Fibroblast of pulmonary artery (primary cell): ENCODE measurements around the gene COA5.

Experiments used
- DNase-seq: peaks from one replicate; pipeline ENCODE4 v3.0.0-alpha.2; 2010; ENCODE audit warnings: low read depth
- H3K4me3 ChIP-seq: replicated peaks from 2 replicates; pipeline ENCODE4 v1.5.1; 2011; ENCODE audit warnings: low read depth, mild to moderate bottlenecking, control low read depth, low read length, moderate library complexity
- TF ChIP-seq, protein P1 (sequence below): IDR thresholded peaks from 2 replicates; pipeline ENCODE4 v1.5.1; 2011; ENCODE audit warnings: mild to moderate bottlenecking, control low read depth, low read length, inconsistent platforms; ENCODE audit errors: missing control alignments

COA5 gene

DNA sequence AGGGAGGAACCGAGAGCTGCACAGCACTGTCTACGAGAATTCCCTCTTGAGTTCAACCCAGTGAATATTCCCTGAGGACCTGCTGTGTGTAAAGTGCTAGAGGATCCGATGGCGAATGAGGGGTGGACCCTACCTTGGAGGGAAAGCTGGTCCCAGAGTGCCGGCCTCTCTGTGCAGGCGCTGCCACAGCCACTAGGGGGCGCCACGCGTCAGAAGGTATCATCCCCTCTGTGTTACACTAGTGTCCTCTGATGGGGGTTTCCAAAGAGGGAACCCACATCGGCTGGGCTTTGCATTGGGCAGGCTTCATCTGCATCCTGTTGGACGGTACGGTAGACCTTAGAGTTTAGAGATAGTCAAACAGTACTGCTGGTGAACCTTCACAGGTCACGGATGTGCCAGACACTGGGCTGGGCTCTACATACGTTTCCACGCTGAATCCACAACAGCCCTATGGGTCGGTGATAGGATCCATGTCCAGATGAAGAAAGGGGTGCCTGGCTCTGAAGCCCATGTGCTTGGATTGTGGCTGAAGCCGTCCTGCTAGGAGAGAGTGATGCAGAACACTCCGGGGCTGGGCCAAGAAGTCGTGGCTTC is 39.0 kb downstream of the COA5 start:
- H3K4me3 ChIP-seq: no peak overlapping the region
- peak; percentile 26 for DNase-seq
- TF ChIP-seq, protein P1, sequence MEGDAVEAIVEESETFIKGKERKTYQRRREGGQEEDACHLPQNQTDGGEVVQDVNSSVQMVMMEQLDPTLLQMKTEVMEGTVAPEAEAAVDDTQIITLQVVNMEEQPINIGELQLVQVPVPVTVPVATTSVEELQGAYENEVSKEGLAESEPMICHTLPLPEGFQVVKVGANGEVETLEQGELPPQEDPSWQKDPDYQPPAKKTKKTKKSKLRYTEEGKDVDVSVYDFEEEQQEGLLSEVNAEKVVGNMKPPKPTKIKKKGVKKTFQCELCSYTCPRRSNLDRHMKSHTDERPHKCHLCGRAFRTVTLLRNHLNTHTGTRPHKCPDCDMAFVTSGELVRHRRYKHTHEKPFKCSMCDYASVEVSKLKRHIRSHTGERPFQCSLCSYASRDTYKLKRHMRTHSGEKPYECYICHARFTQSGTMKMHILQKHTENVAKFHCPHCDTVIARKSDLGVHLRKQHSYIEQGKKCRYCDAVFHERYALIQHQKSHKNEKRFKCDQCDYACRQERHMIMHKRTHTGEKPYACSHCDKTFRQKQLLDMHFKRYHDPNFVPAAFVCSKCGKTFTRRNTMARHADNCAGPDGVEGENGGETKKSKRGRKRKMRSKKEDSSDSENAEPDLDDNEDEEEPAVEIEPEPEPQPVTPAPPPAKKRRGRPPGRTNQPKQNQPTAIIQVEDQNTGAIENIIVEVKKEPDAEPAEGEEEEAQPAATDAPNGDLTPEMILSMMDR: peak; percentile 74

DNA sequence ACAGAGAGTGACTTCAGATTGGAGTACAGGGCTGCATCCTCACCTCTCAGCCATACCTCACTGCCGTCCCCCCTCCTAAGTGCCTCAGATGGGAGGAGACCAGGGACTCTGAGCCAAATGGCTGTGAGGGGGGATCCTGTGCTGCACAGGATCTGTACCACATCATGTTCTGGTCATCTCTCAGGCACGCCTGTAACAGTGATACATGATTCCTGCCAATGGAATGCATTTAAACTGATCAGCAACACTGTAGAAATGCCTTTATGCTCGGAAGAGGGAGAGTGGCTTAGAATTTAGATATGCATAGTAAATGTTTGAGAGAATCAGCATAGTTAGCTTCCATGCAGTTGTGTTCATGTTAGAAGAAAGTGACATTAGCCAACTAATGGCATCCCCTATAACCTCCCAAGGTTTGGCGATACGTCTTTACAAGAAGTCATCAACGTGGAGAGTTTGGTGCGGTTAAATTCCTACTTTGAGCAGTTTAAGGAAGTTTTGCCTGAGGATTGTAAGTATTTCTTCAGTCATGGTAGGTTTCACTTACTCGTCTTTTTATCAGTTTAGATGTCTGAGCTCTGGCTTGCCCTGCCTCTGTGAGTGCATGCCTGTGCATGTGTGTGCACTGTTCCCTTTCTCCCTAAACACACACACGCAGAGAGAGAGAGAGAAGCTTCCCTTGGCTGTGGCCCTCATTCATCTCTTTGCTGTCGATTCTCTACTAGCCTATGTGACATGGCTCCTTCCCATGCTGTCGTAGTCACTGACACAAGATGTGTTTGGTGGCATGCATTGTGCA is 40.0 kb downstream of the COA5 start:
- H3K4me3 ChIP-seq: no peak overlapping the region
- TF ChIP-seq, protein P1: no peak
- DNase-seq: no peak

DNA sequence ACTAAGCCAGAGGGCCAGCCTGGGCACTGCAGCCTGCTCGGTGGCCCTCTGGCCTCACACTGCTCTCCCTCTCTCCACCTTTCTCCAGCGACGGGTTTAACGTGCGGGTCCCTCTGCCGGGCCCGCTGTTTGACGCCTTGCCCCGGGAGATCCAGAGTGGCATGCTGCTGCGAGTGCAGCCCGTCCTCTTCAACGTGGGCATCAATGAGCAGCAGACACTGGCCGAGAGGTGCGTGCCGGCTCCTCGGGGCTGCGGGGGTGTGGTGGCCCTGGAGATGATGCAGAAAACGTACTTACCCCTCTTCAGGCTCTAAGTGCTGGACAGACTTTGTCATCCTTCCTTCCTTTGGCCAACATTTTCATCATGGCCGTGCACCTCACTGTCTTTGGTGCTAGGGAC is 42.4 kb downstream of the COA5 start:
- TF ChIP-seq, protein P1: no peak
- H3K4me3 ChIP-seq: no peak overlapping the region
- DNase-seq: no peak

DNA sequence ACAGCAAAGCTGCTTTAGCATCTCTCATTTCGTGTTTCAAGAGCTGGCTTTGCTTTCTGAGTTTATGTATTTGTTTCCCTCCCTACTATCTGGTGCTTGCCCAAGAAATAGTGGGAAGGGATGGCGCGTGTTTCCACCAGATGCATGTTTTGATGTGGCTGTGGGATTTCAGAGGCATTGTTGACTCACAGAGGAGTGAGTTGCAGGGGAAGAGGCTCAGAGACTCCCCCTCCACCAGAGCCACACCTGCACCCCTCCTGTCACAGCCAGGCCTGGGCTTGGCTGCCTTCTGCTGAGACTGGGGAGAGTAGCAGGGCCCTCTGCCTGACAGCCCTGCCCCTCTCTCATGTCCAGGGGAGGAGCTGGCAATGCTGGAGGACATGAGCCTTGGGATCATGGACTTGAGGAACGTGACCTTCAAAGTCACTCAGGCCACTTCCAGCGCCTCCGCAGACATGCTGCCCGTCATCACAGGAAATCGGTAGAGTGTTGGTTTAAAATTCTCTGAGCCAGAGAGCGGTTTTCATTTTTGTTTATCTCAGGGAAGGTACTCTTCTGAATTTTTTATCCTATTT is 42.9 kb downstream of the COA5 start:
- DNase-seq: no peak
- TF ChIP-seq, protein P1: no peak

DNA sequence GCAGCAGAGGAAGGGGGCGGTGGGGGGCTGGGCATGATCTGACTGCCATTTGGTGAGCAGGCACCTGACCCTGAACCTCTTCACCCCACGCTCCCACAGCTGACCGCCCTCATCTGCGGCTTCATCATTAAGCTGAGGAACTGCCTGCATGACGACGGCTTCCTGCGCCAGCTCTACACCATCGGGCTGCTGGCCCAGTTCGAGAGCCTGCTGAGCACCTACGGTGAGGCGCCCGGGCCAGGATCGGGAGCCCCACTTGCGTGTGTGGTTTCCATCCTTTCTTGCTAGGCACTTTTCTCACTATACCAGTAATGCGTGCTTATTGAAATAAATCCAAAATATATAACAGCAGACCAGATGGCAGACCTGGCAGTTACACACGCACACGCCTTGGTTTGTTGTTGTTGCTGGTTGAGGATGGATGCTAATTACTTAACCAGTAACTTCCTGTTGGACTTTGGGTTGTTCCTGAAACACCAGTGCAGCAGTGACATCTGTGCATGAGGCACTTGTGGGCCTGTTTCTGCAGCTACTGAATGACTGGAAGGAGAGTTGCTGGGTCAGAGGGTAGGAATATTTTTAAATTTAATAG is 43.7 kb downstream of the COA5 start:
- H3K4me3 ChIP-seq: no peak overlapping the region
- TF ChIP-seq, protein P1: no peak
- DNase-seq: no peak

More for the DNA sequence above, 42.9 kb downstream of the COA5 start:
- no peak overlapping the region for H3K4me3 ChIP-seq

DNA sequence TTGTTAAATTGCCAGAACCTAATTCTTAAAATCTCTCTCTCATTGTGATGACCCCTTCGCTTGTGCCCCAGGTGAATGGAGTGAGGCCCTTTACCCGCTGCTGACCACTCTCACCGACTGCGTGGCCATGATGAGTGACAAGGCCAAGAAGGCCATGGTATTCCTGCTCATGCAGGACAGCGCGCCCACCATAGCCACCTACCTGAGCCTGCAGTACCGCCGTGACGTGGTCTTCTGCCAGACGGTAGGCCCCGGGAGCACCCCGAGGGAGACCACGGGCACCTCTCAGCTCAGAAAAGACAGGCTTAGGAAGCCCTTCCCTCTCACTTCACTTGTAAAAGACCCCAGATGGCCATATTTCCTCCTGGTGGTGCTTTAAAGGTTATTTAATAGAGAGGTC is 44.9 kb downstream of the COA5 start:
- no peak for DNase-seq
- no peak overlapping the region for H3K4me3 ChIP-seq
- TF ChIP-seq, protein P1: no peak
